H9 (cell line): ENCODE data around the gene ANKS3. TPM values are rescaled to one million over a fixed set of nuclear protein-coding genes. Genes with fewer than 3 reads are reported as not detected.

Experiments
- DNase-seq: peaks from one replicate; pipeline ENCODE4 v3.0.0-alpha.2; 2017
- H2AFZ ChIP-seq: one replicate; pipeline ENCODE4 v1.6.1; 2013; ENCODE audit warnings: mild to moderate bottlenecking, low read length, control low read depth, moderate library complexity
- H2AK5ac ChIP-seq: 2 replicates; pipeline ENCODE4 v1.6.1; 2013; ENCODE audit warnings: low read length, control low read depth, mixed read lengths; ENCODE audit not compliant: insufficient read length
- H2BK120ac ChIP-seq: one replicate; pipeline ENCODE4 v1.6.1; 2013; ENCODE audit warnings: low read depth, mild to moderate bottlenecking, low read length, control low read depth, inconsistent platforms; ENCODE audit not compliant: poor library complexity, severe bottlenecking
- H2BK12ac ChIP-seq: 2 replicates; pipeline ENCODE4 v1.6.1; 2013; ENCODE audit warnings: low read length, control low read depth, mixed read lengths, low read depth; ENCODE audit not compliant: insufficient read length
- H2BK15ac ChIP-seq: 2 replicates; pipeline ENCODE4 v1.6.1; 2013; ENCODE audit warnings: low read depth, low read length, control low read depth
- H2BK20ac ChIP-seq: one replicate; pipeline ENCODE4 v1.6.1; 2013; ENCODE audit warnings: low read depth, mild to moderate bottlenecking, low read length, control low read depth, inconsistent platforms; ENCODE audit not compliant: poor library complexity, severe bottlenecking
- H2BK5ac ChIP-seq: 2 replicates; pipeline ENCODE4 v1.6.1; 2013; ENCODE audit warnings: low read length, control low read depth, mixed read lengths; ENCODE audit not compliant: insufficient read length
- H3K14ac ChIP-seq: 2 replicates; pipeline ENCODE4 v1.6.1; 2013; ENCODE audit warnings: low read length, control low read depth; ENCODE audit not compliant: insufficient read depth
- H3K18ac ChIP-seq: 2 replicates; pipeline ENCODE4 v1.6.1; 2013; ENCODE audit warnings: low read depth, mild to moderate bottlenecking, mixed read lengths, low read length, control low read depth; ENCODE audit not compliant: insufficient read length
- H3K23ac ChIP-seq: 2 replicates; pipeline ENCODE4 v1.6.1; 2013; ENCODE audit warnings: low read length, control low read depth, mixed read lengths, low read depth; ENCODE audit not compliant: insufficient read length
- H3K23me2 ChIP-seq: 2 replicates; pipeline ENCODE4 v1.6.1; 2013; ENCODE audit warnings: low read depth, mild to moderate bottlenecking, mixed read lengths, low read length, control low read depth; ENCODE audit not compliant: insufficient read length, poor library complexity, severe bottlenecking
- H3K27ac ChIP-seq: 2 replicates; pipeline ENCODE4 v1.5.1; 2013; ENCODE audit warnings: low read length, control low read depth, mixed read lengths, low read depth; ENCODE audit not compliant: insufficient read length
- H3K27me3 ChIP-seq: 2 replicates; pipeline ENCODE4 v1.6.1; 2013; ENCODE audit warnings: low read length, control low read depth, inconsistent platforms; ENCODE audit not compliant: insufficient read depth
- H3K4ac ChIP-seq: 2 replicates; pipeline ENCODE4 v1.6.1; 2013; ENCODE audit warnings: low read depth, mild to moderate bottlenecking, control low read depth, inconsistent platforms, low read length, moderate library complexity
- H3K4me1 ChIP-seq: 2 replicates; pipeline ENCODE4 v1.6.1; 2013; ENCODE audit warnings: low read length, control low read depth, inconsistent platforms; ENCODE audit not compliant: insufficient read depth
- H3K4me2 ChIP-seq: 2 replicates; pipeline ENCODE4 v1.6.1; 2013; ENCODE audit warnings: low read length, control low read depth, mixed read lengths; ENCODE audit not compliant: insufficient read length, insufficient read depth
- H3K56ac ChIP-seq: 2 replicates; pipeline ENCODE4 v1.6.1; 2013; ENCODE audit warnings: low read depth, mild to moderate bottlenecking, mixed read lengths, low read length, control low read depth; ENCODE audit not compliant: insufficient read length
- H3K79me1 ChIP-seq: 2 replicates; pipeline ENCODE4 v1.6.1; 2013; ENCODE audit warnings: low read depth, mild to moderate bottlenecking, moderate library complexity, low read length, control low read depth, inconsistent platforms; ENCODE audit not compliant: insufficient read depth, poor library complexity, severe bottlenecking
- H3K79me2 ChIP-seq: 2 replicates; pipeline ENCODE4 v1.6.1; 2013; ENCODE audit warnings: low read length, control low read depth, inconsistent platforms; ENCODE audit not compliant: insufficient read depth
- H3K9ac ChIP-seq: 2 replicates; pipeline ENCODE4 v1.6.1; 2013; ENCODE audit warnings: low read length, control low read depth, mixed read lengths; ENCODE audit not compliant: insufficient read length; ENCODE audit errors: extremely low read depth
- H3K9me3 ChIP-seq: one replicate; pipeline ENCODE4 v1.6.1; 2013; ENCODE audit warnings: low read depth, low read length, inconsistent platforms; ENCODE audit not compliant: control insufficient read depth
- H3T11ph ChIP-seq: one replicate; pipeline ENCODE4 v1.6.1; 2013; ENCODE audit warnings: mild to moderate bottlenecking, low read length, control low read depth, inconsistent platforms
- H4K20me1 ChIP-seq: one replicate; pipeline ENCODE4 v1.6.1; 2013; ENCODE audit not compliant: control insufficient read depth, insufficient read length, insufficient read depth
- H4K5ac ChIP-seq: 2 replicates; pipeline ENCODE4 v1.6.1; 2013; ENCODE audit warnings: low read depth, mild to moderate bottlenecking, mixed read lengths, low read length, control low read depth; ENCODE audit not compliant: insufficient read length
- H4K8ac ChIP-seq: replicated peaks from 2 replicates; pipeline ENCODE4 v1.6.1; 2013; ENCODE audit warnings: low read length, control low read depth, mixed read lengths, low read depth; ENCODE audit not compliant: insufficient read length
- H4K91ac ChIP-seq: 2 replicates; pipeline ENCODE4 v1.6.1; 2013; ENCODE audit warnings: low read depth, mild to moderate bottlenecking, moderate library complexity, mixed read lengths, low read length, control low read depth; ENCODE audit not compliant: insufficient read length
- H3K27ac Mint-ChIP-seq, 3 experiments: 2 replicates in 2 of 3; 3 replicates in 1 of 3; pipeline ENCODE4 v1.8.0; 2020 to 2021; ENCODE audit warnings: mixed read lengths in 3 of 3, mild to moderate bottlenecking in 1 of 3, moderate library complexity in 1 of 3
- H3K27me3 Mint-ChIP-seq: 2 replicates; pipeline ENCODE4 v1.8.0; 2021; ENCODE audit warnings: low read depth, mild to moderate bottlenecking, moderate library complexity, mixed read lengths
- H3K36me3 Mint-ChIP-seq, 3 experiments: 2 replicates in 2 of 3; 3 replicates in 1 of 3; pipeline ENCODE4 v1.8.0; 2020 to 2021; ENCODE audit warnings: low read depth in 3 of 3, mixed read lengths in 3 of 3; ENCODE audit not compliant: insufficient read depth in 1 of 3
- H3K4me1 Mint-ChIP-seq, 2 experiments: 2 replicates each; pipeline ENCODE4 v1.8.0; 2020; ENCODE audit warnings: mixed read lengths in 2 of 2
- H3K4me3 Mint-ChIP-seq, 2 experiments: 2 replicates in 1 of 2; 3 replicates in 1 of 2; pipeline ENCODE4 v1.8.0; 2020 to 2021; ENCODE audit warnings: mild to moderate bottlenecking in 2 of 2, mixed read lengths in 2 of 2, moderate library complexity in 1 of 2
- H3K9me3 Mint-ChIP-seq, 2 experiments: 2 replicates in 1 of 2; 3 replicates in 1 of 2; pipeline ENCODE4 v1.8.0; 2020; ENCODE audit warnings: mild to moderate bottlenecking in 2 of 2, mixed read lengths in 2 of 2, moderate library complexity in 1 of 2
- CTCF ChIP-seq: fragments of 200-600 bp; sonication (generic); conservative IDR thresholded peaks from 3 replicates; pipeline ENCODE4 v1.8.0; 2021; ENCODE audit warnings: antibody characterized with exemption, mild to moderate bottlenecking
- WGBS: extraction: QIAGEN DNeasy Blood & Tissue Kit; methylation state at CpG from one replicate; pipeline ENCODE4 v1.1.7; 2013; ENCODE audit warnings: missing lambda C conversion rate, low lambda C conversion rate, mixed read lengths; ENCODE audit not compliant: insufficient read length; ENCODE audit errors: extremely low coverage; 5-methylcytosine and 5-hydroxymethylcytosine counted together
- total RNA-seq: library from RNA; stranded (reverse); gene quantifications from 2 replicates; pipeline ENCODE4 v1.2.1, GENCODE V29; 2021

The ANKS3 gene
- total RNA-seq, 1 experiment from 2014 or later, result 32.0 TPM

GRCh38 chr16:4737545-4737944 lies 3.5 kb upstream of the ANKS3 start:
- H3T11ph ChIP-seq, result no peak overlapping the region
- H3K79me1 ChIP-seq, result no peaks in the 10 kb centered on the region
- H3K18ac ChIP-seq, result no peak overlapping the region
- no peak overlapping the region for H4K8ac ChIP-seq
- no peaks in the 10 kb centered on the region for H3K36me3 Mint-ChIP-seq
- H2BK120ac ChIP-seq, result no peak overlapping the region
- H4K91ac ChIP-seq, result no peak overlapping the region
- H4K20me1 ChIP-seq, result no peaks in the 10 kb centered on the region
- no peak for DNase-seq
- WGBS, result no CpG with 5 or more reads among the region's 15 CpGs
- H4K5ac ChIP-seq, result no peak overlapping the region
- H3K27me3 Mint-ChIP-seq, result peaks cover 4% of the 10 kb centered on the region
- no peak for TF ChIP-seq CTCF
- H3K79me2 ChIP-seq, result no peaks in the 10 kb centered on the region
- no peak overlapping the region for H3K4me3 Mint-ChIP-seq
- H3K9ac ChIP-seq, result no peak overlapping the region
- no peak overlapping the region for H2BK20ac ChIP-seq
- no peaks in the 10 kb centered on the region for H3K9me3 Mint-ChIP-seq
- no peak overlapping the region for H2AK5ac ChIP-seq
- H2BK15ac ChIP-seq, result no peak overlapping the region
- H3K4ac ChIP-seq, result no peak overlapping the region
- no peak overlapping the region for H2AFZ ChIP-seq
- no peak overlapping the region for H3K4me2 ChIP-seq
- peaks cover 9 to 13% of the 10 kb centered on the region in 2 experiments for H3K4me1 Mint-ChIP-seq
- H3K23me2 ChIP-seq, result peaks cover 9% of the 10 kb centered on the region
- H3K27me3 ChIP-seq, result no peaks in the 10 kb centered on the region
- H2BK12ac ChIP-seq, result no peak overlapping the region
- no peak overlapping the region for H3K27ac Mint-ChIP-seq
- no peaks in the 10 kb centered on the region for H3K4me1 ChIP-seq
- H3K14ac ChIP-seq, result no peak overlapping the region
- H2BK5ac ChIP-seq, result no peak overlapping the region
- H3K23ac ChIP-seq, result no peak overlapping the region
- no peak overlapping the region for H3K27ac ChIP-seq
- H3K9me3 ChIP-seq, result no peaks in the 10 kb centered on the region
- H3K56ac ChIP-seq, result no peak overlapping the region
